Liver (tissue), 9 donors: ENCODE measurements around the gene ITPRID2. TPM values are rescaled to one million over a fixed set of nuclear protein-coding genes. Genes with fewer than 3 reads are reported as not detected.

Experiments used
- DNase-seq: peaks from one replicate; pipeline ENCODE4 v3.0.0-alpha.2; 2017; ENCODE audit warnings: low spot score
- H3K27ac ChIP-seq, 2 donors: one replicate each; pipeline ENCODE4 v1.7.0; 2013; ENCODE audit warnings: inconsistent platforms in 2 of 2, low read length in 2 of 2, control low read depth in 1 of 2, low read depth in 1 of 2, mild to moderate bottlenecking in 1 of 2
- H3K27me3 ChIP-seq, 4 donors: one replicate each; pipeline versions ENCODE4 v1.6.1 to v1.7.0; 2013; ENCODE audit warnings: low read length in 3 of 4, inconsistent platforms in 1 of 4, mild to moderate bottlenecking in 1 of 4, moderate library complexity in 1 of 4; ENCODE audit not compliant: control insufficient read depth in 4 of 4, insufficient read depth in 4 of 4
- H3K36me3 ChIP-seq, 4 donors: one replicate each; pipeline versions ENCODE4 v1.6.1 to v1.7.0; 2013; ENCODE audit warnings: low read length in 3 of 4, mild to moderate bottlenecking in 3 of 4, low read depth in 1 of 4, moderate library complexity in 1 of 4; ENCODE audit not compliant: control insufficient read depth in 4 of 4, insufficient read depth in 3 of 4
- H3K4me1 ChIP-seq, 4 donors: one replicate each; pipeline versions ENCODE4 v1.6.1 to v1.7.0; 2013; ENCODE audit warnings: low read length in 3 of 4, mild to moderate bottlenecking in 3 of 4, moderate library complexity in 1 of 4; ENCODE audit not compliant: control insufficient read depth in 4 of 4, insufficient read depth in 4 of 4
- H3K4me3 ChIP-seq, 3 donors: one replicate each; pipeline versions ENCODE4 v1.6.1 to v1.7.0; 2013; ENCODE audit warnings: low read length in 3 of 3, control low read depth in 1 of 3, low read depth in 1 of 3, mild to moderate bottlenecking in 1 of 3
- H3K9ac ChIP-seq, 2 donors: one replicate each; pipeline ENCODE4 v1.7.0; 2013; ENCODE audit warnings: low read length in 2 of 2, mild to moderate bottlenecking in 2 of 2, moderate library complexity in 2 of 2, control low read depth in 1 of 2, low read depth in 1 of 2
- H3K9me3 ChIP-seq, 4 donors: one replicate each; pipeline versions ENCODE4 v1.6.1 to v1.7.0; 2013; ENCODE audit warnings: low read length in 3 of 4; ENCODE audit not compliant: control insufficient read depth in 4 of 4
- FOXA2 ChIP-seq: IDR thresholded peaks from 2 replicates; pipeline ENCODE4 v1.6.1; 2016; ENCODE audit warnings: antibody characterized with exemption
- GABPA ChIP-seq, 2 donors: IDR thresholded peaks in 1 of 2; conservative IDR thresholded peaks in 1 of 2; 2 replicates each; pipeline ENCODE4 v1.6.1; 2016; ENCODE audit warnings: antibody characterized with exemption in 2 of 2, mild to moderate bottlenecking in 1 of 2, moderate library complexity in 1 of 2
- JUND ChIP-seq, 2 donors: IDR thresholded peaks; 2 replicates each; pipeline ENCODE4 v1.6.1; 2016; ENCODE audit warnings: antibody characterized with exemption in 2 of 2
- MAX ChIP-seq: IDR thresholded peaks from 2 replicates; pipeline ENCODE4 v1.6.1; 2016; ENCODE audit warnings: antibody characterized with exemption
- NR2F2 ChIP-seq: IDR thresholded peaks from 2 replicates; pipeline ENCODE4 v1.6.1; 2016; ENCODE audit warnings: antibody characterized with exemption
- RAD21 ChIP-seq, 2 donors: IDR thresholded peaks; 2 replicates each; pipeline ENCODE4 v1.6.1; 2016; ENCODE audit warnings: antibody characterized with exemption in 2 of 2, mild to moderate bottlenecking in 2 of 2
- RXRA ChIP-seq, 2 donors: IDR thresholded peaks; 2 replicates each; pipeline ENCODE4 v1.6.1; 2017 to 2018; ENCODE audit warnings: antibody characterized with exemption in 2 of 2, mild to moderate bottlenecking in 1 of 2
- SP1 ChIP-seq: IDR thresholded peaks from 2 replicates; pipeline ENCODE4 v1.6.1; 2018; ENCODE audit warnings: antibody characterized with exemption, mild to moderate bottlenecking
- YY1 ChIP-seq: IDR thresholded peaks from 2 replicates; pipeline ENCODE4 v1.6.1; 2016; ENCODE audit warnings: antibody characterized with exemption, mild to moderate bottlenecking
- WGBS: extraction: QIAGEN DNeasy Blood & Tissue Kit; methylation state at CpG from one replicate; pipeline ENCODE4 v1.1.7; 2013; 5-methylcytosine and 5-hydroxymethylcytosine counted together
- polyA plus RNA-seq, 2 donors: library from polyadenylated mRNA; stranded (reverse) in 1 of 2; unstranded in 1 of 2; fragments of 200-250 nt in 1 of 2; fragments of >200 nt in 1 of 2; fragmentation: Nextera tagmentation in 1 of 2; extraction: Ambion mirVana in 1 of 2; gene quantifications; one replicate each; pipeline versions ENCODE4 v1.2.1 to v1.2.3, GENCODE V29; 2013 to 2015
- total RNA-seq, 2 donors: library from RNA; depleted of rRNA; stranded (reverse); fragments of >200 nt; gene quantifications; one replicate each; pipeline ENCODE4 v1.2.3, GENCODE V29; 2014
- TF ChIP-seq, protein P1 (sequence below): IDR thresholded peaks from 2 replicates; pipeline ENCODE4 v1.6.1; 2016; ENCODE audit warnings: antibody characterized with exemption, mild to moderate bottlenecking
- TF ChIP-seq, protein P2 (sequence below): IDR thresholded peaks from 2 replicates; pipeline ENCODE4 v1.6.1; 2016; ENCODE audit warnings: antibody characterized with exemption
- donor health status: healthy.
- donor health status: healthy.
- donor health status: healthy.
- donor health status: healthy.
- donor health status: healthy.

Gene ITPRID2
- total and polyA plus RNA-seq, 4 donors: 31.2 to 145 (median 55.1) TPM

GRCh38 chr2:181937473-181937872, 45.9 kb downstream of the ITPRID2 start:
- Histone ChIP-seq H3K9me3 (no peaks in the 10 kb centered on the region), H3K27me3 (no peaks in the 10 kb centered on the region), H3K4me3 (no peak overlapping the region), H3K27ac (no peak overlapping the region), H3K36me3 (no peaks in the 10 kb centered on the region), H3K9ac (no peak overlapping the region), H3K4me1 (no peaks in the 10 kb centered on the region)
- TF ChIP-seq SP1 (no peak), RXRA (IDR thresholded peaks at IDR 0.05) (no peak), RAD21 (IDR thresholded peaks at IDR 0.05) (no peak), MAX (no peak), NR2F2 (no peak), FOXA2 (no peak), YY1 (no peak), GABPA (IDR thresholded peaks at IDR 0.05 in 1 of 2, conservative IDR thresholded peaks at IDR 0.05 in 1 of 2) (no peak), JUND (IDR thresholded peaks at IDR 0.05) (no peak)
- TF ChIP-seq, protein P1, sequence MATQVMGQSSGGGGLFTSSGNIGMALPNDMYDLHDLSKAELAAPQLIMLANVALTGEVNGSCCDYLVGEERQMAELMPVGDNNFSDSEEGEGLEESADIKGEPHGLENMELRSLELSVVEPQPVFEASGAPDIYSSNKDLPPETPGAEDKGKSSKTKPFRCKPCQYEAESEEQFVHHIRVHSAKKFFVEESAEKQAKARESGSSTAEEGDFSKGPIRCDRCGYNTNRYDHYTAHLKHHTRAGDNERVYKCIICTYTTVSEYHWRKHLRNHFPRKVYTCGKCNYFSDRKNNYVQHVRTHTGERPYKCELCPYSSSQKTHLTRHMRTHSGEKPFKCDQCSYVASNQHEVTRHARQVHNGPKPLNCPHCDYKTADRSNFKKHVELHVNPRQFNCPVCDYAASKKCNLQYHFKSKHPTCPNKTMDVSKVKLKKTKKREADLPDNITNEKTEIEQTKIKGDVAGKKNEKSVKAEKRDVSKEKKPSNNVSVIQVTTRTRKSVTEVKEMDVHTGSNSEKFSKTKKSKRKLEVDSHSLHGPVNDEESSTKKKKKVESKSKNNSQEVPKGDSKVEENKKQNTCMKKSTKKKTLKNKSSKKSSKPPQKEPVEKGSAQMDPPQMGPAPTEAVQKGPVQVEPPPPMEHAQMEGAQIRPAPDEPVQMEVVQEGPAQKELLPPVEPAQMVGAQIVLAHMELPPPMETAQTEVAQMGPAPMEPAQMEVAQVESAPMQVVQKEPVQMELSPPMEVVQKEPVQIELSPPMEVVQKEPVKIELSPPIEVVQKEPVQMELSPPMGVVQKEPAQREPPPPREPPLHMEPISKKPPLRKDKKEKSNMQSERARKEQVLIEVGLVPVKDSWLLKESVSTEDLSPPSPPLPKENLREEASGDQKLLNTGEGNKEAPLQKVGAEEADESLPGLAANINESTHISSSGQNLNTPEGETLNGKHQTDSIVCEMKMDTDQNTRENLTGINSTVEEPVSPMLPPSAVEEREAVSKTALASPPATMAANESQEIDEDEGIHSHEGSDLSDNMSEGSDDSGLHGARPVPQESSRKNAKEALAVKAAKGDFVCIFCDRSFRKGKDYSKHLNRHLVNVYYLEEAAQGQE: no peak
- no peak for DNase-seq
- 59% methylated on average over 2 of the region's 2 CpGs for WGBS

DNA sequence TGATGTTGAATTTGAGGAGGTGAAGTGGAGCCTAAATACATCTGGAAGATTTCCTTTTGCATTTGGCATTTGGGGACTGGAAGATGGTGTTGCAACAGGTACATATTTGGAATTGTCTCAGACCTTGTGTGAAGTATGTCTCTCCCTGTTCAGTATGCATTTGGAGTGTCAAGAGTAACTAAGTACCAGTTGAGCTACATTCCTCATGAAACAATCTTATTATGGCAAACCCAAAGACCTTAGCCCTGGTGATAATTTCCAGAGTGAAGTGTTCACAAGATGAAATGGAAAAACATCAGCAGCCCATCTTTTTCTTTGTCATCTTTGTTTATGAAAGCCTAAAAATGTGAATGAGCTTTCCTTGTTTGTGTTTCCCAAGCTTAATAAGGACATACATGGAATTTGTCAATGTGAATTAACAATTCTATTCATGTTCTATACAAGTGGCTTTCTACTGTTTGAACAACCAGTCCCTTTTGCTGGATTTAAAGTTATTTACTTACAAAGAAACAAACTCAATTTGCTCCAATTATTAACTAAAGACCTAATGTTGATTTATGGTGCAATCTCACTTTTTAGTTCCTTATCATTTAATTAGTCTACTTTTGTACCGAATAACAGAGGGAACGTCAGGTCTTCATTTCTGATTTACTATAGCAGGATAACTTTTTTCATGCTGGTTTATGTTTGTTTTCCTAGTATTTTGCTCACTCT, 52.0 kb downstream of the ITPRID2 start:
- TF ChIP-seq, protein P2, sequence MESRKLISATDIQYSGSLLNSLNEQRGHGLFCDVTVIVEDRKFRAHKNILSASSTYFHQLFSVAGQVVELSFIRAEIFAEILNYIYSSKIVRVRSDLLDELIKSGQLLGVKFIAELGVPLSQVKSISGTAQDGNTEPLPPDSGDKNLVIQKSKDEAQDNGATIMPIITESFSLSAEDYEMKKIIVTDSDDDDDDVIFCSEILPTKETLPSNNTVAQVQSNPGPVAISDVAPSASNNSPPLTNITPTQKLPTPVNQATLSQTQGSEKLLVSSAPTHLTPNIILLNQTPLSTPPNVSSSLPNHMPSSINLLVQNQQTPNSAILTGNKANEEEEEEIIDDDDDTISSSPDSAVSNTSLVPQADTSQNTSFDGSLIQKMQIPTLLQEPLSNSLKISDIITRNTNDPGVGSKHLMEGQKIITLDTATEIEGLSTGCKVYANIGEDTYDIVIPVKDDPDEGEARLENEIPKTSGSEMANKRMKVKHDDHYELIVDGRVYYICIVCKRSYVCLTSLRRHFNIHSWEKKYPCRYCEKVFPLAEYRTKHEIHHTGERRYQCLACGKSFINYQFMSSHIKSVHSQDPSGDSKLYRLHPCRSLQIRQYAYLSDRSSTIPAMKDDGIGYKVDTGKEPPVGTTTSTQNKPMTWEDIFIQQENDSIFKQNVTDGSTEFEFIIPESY: no peak
- peak; percentile 32 for TF ChIP-seq FOXA2
- peak; percentile 50 for TF ChIP-seq YY1
- Histone ChIP-seq H3K36me3 (no peaks in the 10 kb centered on the region), H3K4me1 (peaks cover 4 to 17% (median 11%) of the 10 kb centered on the region in 4 donors), H3K4me3 (peak overlapping the region in 1 of 3 donors; percentile 0), H3K27ac (peak overlapping the region; percentile 55 to 72), H3K27me3 (no peaks in the 10 kb centered on the region), H3K9me3 (no peaks in the 10 kb centered on the region), H3K9ac (no peak overlapping the region)
- DNase-seq: no peak
- 30% methylated on average over 2 of the region's 2 CpGs for WGBS
